Measurements from ENCODE around the gene FBXL20. TPM values are rescaled to one million over a fixed set of nuclear protein-coding genes. Genes with fewer than 3 reads are reported as not detected.

The FBXL20 gene
- total and polyA plus RNA-seq, 9 of the 15 experiments (the other 6 are each of a cell fraction or from before 2014, with no cell fraction given), result 1.8 to 15.1 (median 5.6) TPM

DNA sequence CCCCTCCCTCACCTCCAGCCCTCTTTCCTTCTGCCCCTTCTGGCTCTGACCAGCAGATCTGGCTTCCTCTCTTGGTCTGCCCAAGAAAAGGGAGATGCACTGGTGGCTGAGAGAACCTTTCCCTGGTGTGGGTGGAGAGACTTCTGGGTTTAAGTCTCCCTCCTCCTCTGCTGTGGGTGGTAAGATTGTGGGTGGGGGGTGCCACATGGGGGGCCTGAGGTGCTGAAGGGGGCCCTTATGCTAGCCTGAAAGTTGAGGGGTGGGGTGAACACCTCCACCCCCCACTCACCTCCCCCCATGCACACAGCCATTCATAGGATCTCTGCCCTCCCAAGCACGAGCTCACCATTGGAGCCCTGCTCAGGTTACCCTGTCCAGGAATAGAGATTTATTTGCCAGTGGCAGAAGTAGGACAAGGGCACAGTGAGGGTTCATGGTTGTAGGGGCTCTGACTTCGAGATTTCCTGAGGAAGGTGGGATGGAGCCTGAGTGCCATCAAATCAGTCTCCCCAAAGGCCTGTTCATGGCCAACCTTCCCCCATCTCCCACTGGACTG, 174.0 kb downstream of the FBXL20 start (continued):
- TF ChIP-seq, protein P1, sequence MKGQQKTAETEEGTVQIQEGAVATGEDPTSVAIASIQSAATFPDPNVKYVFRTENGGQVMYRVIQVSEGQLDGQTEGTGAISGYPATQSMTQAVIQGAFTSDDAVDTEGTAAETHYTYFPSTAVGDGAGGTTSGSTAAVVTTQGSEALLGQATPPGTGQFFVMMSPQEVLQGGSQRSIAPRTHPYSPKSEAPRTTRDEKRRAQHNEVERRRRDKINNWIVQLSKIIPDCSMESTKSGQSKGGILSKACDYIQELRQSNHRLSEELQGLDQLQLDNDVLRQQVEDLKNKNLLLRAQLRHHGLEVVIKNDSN (CRISPR knock-in tag; IDR thresholded peaks at IDR 0.05), result no peak
- TF ChIP-seq CXXC5 (CRISPR knock-in tag; IDR thresholded peaks at IDR 0.05), result no peak
- TF ChIP-seq ILK (tag; IDR thresholded peaks at IDR 0.05; ENCODE audit: borderline replicate concordance, low read depth), result no peak
- no peak for TF ChIP-seq ELK3 (CRISPR knock-in tag; IDR thresholded peaks at IDR 0.05)
- TF ChIP-seq ZNF280B (CRISPR knock-in tag; IDR thresholded peaks at IDR 0.05), result no peak
- no peak for TF ChIP-seq ZFPM2 (CRISPR knock-in tag; IDR thresholded peaks at IDR 0.05)
- no peak for TF ChIP-seq ETV5 (CRISPR knock-in tag; IDR thresholded peaks at IDR 0.05; ENCODE audit: low read depth)
